K562 (cell line): ENCODE measurements around the gene MCAT. TPM values are rescaled to one million over a fixed set of nuclear protein-coding genes. Genes with fewer than 3 reads are reported as not detected.
A peak's percentile ranks its signal among the peaks of the same experiment; 100 is the strongest.

Experiments
- C11orf30 ChIP-seq: fragments of 450-650 bp; IDR thresholded peaks from 2 replicates; pipeline ENCODE4 v1.6.1; 2016; ENCODE audit warnings: low read depth, mild to moderate bottlenecking
- EP300 ChIP-seq: IDR thresholded peaks from 2 replicates; pipeline ENCODE4 v1.6.1; 2012; ENCODE audit warnings: low read length, improper control_type of control experiment
- JUNB ChIP-seq: fragments of 450-650 bp; formaldehyde crosslinking; conservative IDR thresholded peaks from 2 replicates; pipeline ENCODE4 v1.4.0; 2020; ENCODE audit warnings: mild to moderate bottlenecking
- POU5F1 ChIP-seq: fragments of 150-350 bp; IDR thresholded peaks from 2 replicates; pipeline ENCODE4 v1.6.1; 2014; ENCODE audit warnings: borderline replicate concordance, low read length, low read depth, mild to moderate bottlenecking; ENCODE audit not compliant: partially characterized antibody
- PURB ChIP-seq: sonication (generic); formaldehyde crosslinking; IDR thresholded peaks from 2 replicates; pipeline ENCODE4 v1.9.0; 2021; ENCODE audit warnings: low read depth, mild to moderate bottlenecking, missing genetic modification reagents
- SPI1 ChIP-seq: IDR thresholded peaks from 2 replicates; pipeline ENCODE4 v1.6.1; 2011; ENCODE audit warnings: low read depth, low read length, control low read depth, borderline replicate concordance
- TCF7 ChIP-seq: sonication (generic); IDR thresholded peaks from 2 replicates; pipeline ENCODE4 v1.6.1; 2016; ENCODE audit warnings: antibody characterized with exemption, borderline replicate concordance
- polyA plus RNA-seq, 8 experiments: library from polyadenylated mRNA; depleted of rRNA in 4 of 8; stranded (reverse) in 5 of 8; unstranded in 3 of 8; fragments of >200 nt; fragmentation: Nextera tagmentation in 2 of 8; fragmentation: Illumina TruSeq in 1 of 8; extraction: Ambion mirVana in 2 of 8; extraction: Trizol in 1 of 8; gene quantifications; 2 replicates each; pipeline versions ENCODE4 v1.2.1 to v1.2.3, GENCODE V29; 2011 to 2014; ENCODE audit warnings: inconsistent platforms in 1 of 8, missing spikeins in 1 of 8
- total RNA-seq, 7 experiments: library from RNA; depleted of rRNA in 6 of 7; stranded (reverse); fragments of >200 nt in 6 of 7; fragmentation: Illumina TruSeq in 2 of 7; extraction: Trizol in 2 of 7; gene quantifications; 2 replicates each; pipeline versions ENCODE4 v1.2.1 to v1.2.3, GENCODE V29; 2011 to 2021; ENCODE audit warnings: low replicate concordance in 1 of 7
- TF ChIP-seq, protein P1 (sequence below), 2 experiments: IDR thresholded peaks in 1 of 2; conservative IDR thresholded peaks in 1 of 2; 2 replicates each; pipeline ENCODE4 v1.6.1; 2016; ENCODE audit warnings: low read depth in 2 of 2, mild to moderate bottlenecking in 1 of 2, missing compliant biosample characterization in 1 of 2, missing genetic modification characterization in 1 of 2, moderate library complexity in 1 of 2

Gene MCAT
- total and polyA plus RNA-seq, 9 of the 15 experiments (the other 6 are each of a cell fraction or from before 2014, with no cell fraction given): 3.3 to 27.8 (median 13.9) TPM

DNA sequence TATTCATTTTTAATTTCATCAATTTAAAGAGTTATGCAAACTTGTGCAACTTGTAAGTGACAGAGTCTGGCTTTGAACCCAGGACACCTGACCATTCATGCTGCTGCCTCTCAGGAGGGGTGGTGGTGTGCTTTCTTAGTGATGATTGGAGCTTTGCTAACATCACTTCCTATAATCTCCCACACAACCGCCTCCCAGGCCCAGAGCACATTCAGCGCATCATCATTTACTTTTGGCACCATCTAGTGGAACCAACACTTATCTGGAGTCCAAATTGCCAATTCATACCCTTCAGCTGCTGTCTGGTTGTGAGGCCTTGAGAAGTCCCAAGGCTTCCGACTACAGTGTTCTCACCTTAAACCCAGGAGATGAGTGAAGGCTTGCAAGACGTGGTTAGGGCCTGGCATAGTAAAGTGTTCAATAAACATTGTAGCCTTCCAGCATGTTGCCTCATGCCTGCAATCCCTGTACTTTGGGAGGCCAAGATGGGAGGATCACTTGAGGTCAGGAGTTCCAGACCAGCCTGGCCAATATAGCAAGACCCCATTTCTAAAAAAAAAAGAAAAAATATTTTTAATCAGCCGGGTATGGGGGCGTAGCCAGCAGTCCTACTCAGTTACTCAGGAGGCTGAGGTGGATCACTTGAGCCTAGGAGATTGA is 52.9 kb downstream of the MCAT start (continued):
- TF ChIP-seq JUNB (CRISPR knock-in tag) (no peak), SPI1 (0 out of 2 replicates have a peak, but pooled peaks have one; percentile 42), TCF7 (no peak), C11orf30 (peak; percentile 55; the same call in 1 of the 2 replicates), EP300 (peak; percentile 25; the same call in 1 of the 2 replicates), POU5F1 (no peak), PURB (CRISPR knock-in tag) (no peak)
- TF ChIP-seq, protein P1, sequence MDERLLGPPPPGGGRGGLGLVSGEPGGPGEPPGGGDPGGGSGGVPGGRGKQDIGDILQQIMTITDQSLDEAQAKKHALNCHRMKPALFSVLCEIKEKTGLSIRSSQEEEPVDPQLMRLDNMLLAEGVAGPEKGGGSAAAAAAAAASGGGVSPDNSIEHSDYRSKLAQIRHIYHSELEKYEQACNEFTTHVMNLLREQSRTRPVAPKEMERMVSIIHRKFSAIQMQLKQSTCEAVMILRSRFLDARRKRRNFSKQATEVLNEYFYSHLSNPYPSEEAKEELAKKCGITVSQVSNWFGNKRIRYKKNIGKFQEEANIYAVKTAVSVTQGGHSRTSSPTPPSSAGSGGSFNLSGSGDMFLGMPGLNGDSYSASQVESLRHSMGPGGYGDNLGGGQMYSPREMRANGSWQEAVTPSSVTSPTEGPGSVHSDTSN (CRISPR knock-in tag; IDR thresholded peaks at IDR 0.05; ENCODE audit: low read depth): no peak
- TF ChIP-seq, protein P1 (tag; conservative IDR thresholded peaks at IDR 0.05; ENCODE audit: low read depth): no peak
- TF ChIP-seq, all 486 proteins: peak for 30
